Mucosa of descending colon (tissue), 3 donors: ENCODE measurements around the gene ATP5PD. TPM values are rescaled to one million over a fixed set of nuclear protein-coding genes. Genes with fewer than 3 reads are reported as not detected.
"Not testable (repeated sequence)": the region's sequence is repeated elsewhere in the genome, so short reads cannot be mapped to it uniquely, and the experiment has no call there.

Source experiments
- ATAC-seq: fragments of 200-7000 bp; cut with Tn5 transposase; one replicate; pipeline ENCODE4 v1.9.1; 2020; ENCODE audit warnings: mild to moderate bottlenecking, moderate library complexity
- DNase-seq, 3 donors: peaks; one replicate each; pipeline ENCODE4 v3.0.0-alpha.2; 2020
- H3K36me3 ChIP-seq: fragments of 200-600 bp; one replicate; pipeline ENCODE4 v1.8.0; 2021; ENCODE audit warnings: low read depth, mild to moderate bottlenecking
- H3K4me1 ChIP-seq: fragments of 200-600 bp; one replicate; pipeline ENCODE4 v1.8.0; 2021; ENCODE audit warnings: low read depth, mild to moderate bottlenecking
- H3K4me3 ChIP-seq: fragments of 200-600 bp; one replicate; pipeline ENCODE4 v1.8.0; 2021; ENCODE audit warnings: mild to moderate bottlenecking
- H3K9me3 ChIP-seq: fragments of 200-600 bp; one replicate; pipeline ENCODE4 v1.8.0; 2021; ENCODE audit warnings: mild to moderate bottlenecking
- intact Hi-C, 2 donors: fragments of 100-400 bp; cut with DNase I in 1 of 2; cut with micrococcal nuclease in 1 of 2; formaldehyde crosslinking; loops; one replicate each; pipeline versions ENCODE4 v1.11.0 to v1.11.1; 2022; cut with DNase I, micrococcal nuclease
- total RNA-seq, 3 donors: library from RNA; stranded (reverse); fragmentation: NEBNext Ultra II Directional in 2 of 3; extraction: Animal tissue kit (Norgen Biotek cat#: 25700) in 2 of 3; gene quantifications; one replicate each; pipeline versions ENCODE4 v1.2.1 to v1.2.4, GENCODE V29; 2021 to 2023
- TF ChIP-seq, protein P1 (sequence below): fragments of 200-600 bp; IDR thresholded peaks from one replicate; pipeline ENCODE4 v1.8.0; 2022; ENCODE audit warnings: antibody characterized with exemption, mild to moderate bottlenecking
- donor health status: DM: no; HTN: no; CAD: no; lungs with moderate emphysema.
- donor health status: DM: no; HTN: no; CAD: no.
- donor health status: DM: no; HTN: yes; CAD: no.

ATP5PD gene
- total RNA-seq, 3 donors from 2014 or later = 292 to 362 (median 338) TPM

- intact Hi-C loops = no loop called here
- ATAC-seq = peak; percentile 60
- TF ChIP-seq, protein P1, sequence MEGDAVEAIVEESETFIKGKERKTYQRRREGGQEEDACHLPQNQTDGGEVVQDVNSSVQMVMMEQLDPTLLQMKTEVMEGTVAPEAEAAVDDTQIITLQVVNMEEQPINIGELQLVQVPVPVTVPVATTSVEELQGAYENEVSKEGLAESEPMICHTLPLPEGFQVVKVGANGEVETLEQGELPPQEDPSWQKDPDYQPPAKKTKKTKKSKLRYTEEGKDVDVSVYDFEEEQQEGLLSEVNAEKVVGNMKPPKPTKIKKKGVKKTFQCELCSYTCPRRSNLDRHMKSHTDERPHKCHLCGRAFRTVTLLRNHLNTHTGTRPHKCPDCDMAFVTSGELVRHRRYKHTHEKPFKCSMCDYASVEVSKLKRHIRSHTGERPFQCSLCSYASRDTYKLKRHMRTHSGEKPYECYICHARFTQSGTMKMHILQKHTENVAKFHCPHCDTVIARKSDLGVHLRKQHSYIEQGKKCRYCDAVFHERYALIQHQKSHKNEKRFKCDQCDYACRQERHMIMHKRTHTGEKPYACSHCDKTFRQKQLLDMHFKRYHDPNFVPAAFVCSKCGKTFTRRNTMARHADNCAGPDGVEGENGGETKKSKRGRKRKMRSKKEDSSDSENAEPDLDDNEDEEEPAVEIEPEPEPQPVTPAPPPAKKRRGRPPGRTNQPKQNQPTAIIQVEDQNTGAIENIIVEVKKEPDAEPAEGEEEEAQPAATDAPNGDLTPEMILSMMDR = no peak
- H3K36me3 ChIP-seq = no peaks in the 10 kb centered on the region
- no peaks in the 10 kb centered on the region for H3K9me3 ChIP-seq
- peaks cover 29% of the 10 kb centered on the region for H3K4me1 ChIP-seq
- H3K4me3 ChIP-seq = no peak overlapping the region
- DNase-seq = peak in 2 of 3 donors; percentile 50 to 56
These were observed 26.9 kb upstream of the ATP5PD start for GRCh38 chr17:75073618-75074047.

DNA sequence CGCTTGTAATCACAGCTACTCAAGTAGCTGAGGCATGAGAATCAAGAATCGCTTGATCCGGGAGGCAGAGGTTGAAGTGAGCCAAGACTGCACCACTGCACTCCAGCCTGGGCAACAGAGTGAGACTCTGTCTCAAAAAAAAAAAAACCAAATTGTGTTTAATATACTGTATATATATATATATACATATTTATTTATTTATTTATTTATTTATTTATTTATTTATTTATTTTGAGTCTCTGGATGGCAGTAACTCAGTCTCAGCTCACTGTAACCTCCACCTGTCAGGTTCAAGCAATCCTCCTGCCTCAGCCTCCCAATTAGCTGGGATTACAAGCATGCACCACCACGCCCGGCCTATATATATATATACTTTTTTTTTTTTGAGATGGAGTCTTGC lies 26.1 kb upstream of the ATP5PD start:
- intact Hi-C loops, ATAC-seq: not testable (repeated sequence)

DNA sequence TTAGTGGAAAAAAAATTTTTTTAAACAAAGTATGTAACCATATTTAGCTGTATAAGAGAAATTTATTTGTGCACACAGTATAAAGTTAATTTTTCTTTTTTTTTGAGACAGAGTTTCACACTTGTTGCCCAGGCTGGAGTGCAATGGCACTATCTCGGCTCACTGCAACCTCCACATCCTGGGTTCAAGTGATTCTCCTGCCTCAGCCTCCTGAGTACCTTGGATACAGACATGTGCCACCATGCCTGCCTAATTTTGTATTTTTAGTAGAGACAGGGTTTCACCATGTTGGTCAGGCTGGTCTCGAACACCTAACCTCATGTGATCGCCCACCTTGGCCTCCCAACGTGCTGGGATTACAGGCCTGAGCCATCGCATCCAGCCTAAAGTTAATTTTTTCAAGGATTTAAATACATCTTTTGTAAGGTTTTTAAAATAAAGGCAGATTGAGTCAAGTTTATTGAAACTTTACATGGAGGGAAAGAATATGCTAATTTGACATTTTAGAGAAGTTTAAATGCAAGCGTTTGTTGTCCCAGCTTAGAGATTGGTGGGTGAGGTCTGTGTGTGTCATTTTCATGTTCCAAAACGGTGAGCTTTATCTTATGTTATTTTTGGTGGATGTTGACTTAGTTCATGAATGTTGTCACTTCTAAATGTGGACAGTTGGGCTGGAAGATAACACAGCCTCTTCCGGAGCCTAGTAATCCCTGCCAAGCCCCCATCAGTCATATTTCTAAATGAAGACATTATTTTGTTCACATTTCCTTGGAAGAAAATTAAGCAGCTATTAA lies 24.9 kb upstream of the ATP5PD start:
- intact Hi-C loops = not testable (repeated sequence)

More for the DNA sequence above, 26.1 kb upstream of the ATP5PD start:
- not testable (repeated sequence) for H3K9me3 ChIP-seq, DNase-seq, H3K4me3 ChIP-seq, H3K36me3 ChIP-seq
- peaks cover 22% of the 10 kb centered on the region for H3K4me1 ChIP-seq

GRCh38 chr17:75069783-75070182 lies 23.0 kb upstream of the ATP5PD start:
- DNase-seq = peak in 2 of 3 donors; percentile 42 to 70

More for the DNA sequence above, 24.9 kb upstream of the ATP5PD start:
- H3K4me1 ChIP-seq = peaks cover 17% of the 10 kb centered on the region
- not testable (repeated sequence) for ATAC-seq, H3K36me3 ChIP-seq, H3K4me3 ChIP-seq, H3K9me3 ChIP-seq
- peak in 1 of 3 donors; percentile 9 for DNase-seq

DNA sequence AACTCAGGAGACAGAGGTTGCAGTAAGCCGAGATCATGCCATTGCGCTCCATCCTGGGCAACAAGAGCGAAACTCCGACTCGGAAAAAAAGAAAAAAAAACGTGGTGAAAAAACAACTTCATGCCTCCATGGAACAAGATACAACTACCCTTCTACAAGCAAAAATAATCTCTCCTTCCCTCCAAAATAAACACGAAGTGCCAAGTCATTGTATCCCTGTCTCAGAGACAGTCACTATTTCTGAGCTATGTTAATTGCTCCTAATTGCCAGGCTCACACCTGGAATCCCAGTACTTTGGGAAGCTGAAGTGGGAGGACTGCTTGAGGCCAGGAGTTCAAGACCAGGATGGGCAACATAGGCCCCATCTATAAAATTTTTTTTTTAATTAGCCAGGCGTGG lies 22.0 kb upstream of the ATP5PD start:
- TF ChIP-seq, protein P1 = no peak
- ATAC-seq (no peak), DNase-seq (no peak)
- H3K9me3 ChIP-seq = no peaks in the 10 kb centered on the region
- no peaks in the 10 kb centered on the region for H3K36me3 ChIP-seq
- H3K4me1 ChIP-seq = peaks cover 6% of the 10 kb centered on the region
- intact Hi-C loops = no loop called here
- no peak overlapping the region for H3K4me3 ChIP-seq

More at GRCh38 chr17:75069783-75070182, 23.0 kb upstream of the ATP5PD start:
- no peak overlapping the region for H3K4me3 ChIP-seq
- peaks cover 16% of the 10 kb centered on the region for H3K4me1 ChIP-seq
- H3K9me3 ChIP-seq = no peaks in the 10 kb centered on the region
- ATAC-seq = peak; percentile 29
- TF ChIP-seq, protein P1 = no peak
- intact Hi-C loops = no loop called here
- H3K36me3 ChIP-seq = no peaks in the 10 kb centered on the region

- peak; percentile 36 for ATAC-seq
- no peak for DNase-seq
- H3K36me3 ChIP-seq = no peaks in the 10 kb centered on the region
- no peaks in the 10 kb centered on the region for H3K9me3 ChIP-seq
- intact Hi-C loops = no loop called here
- no peak overlapping the region for H3K4me3 ChIP-seq
- TF ChIP-seq, protein P1 = no peak
- H3K4me1 ChIP-seq = no peaks in the 10 kb centered on the region
These were observed 21.1 kb upstream of the ATP5PD start for GRCh38 chr17:75067856-75068255.
